Loucy (cell line): ENCODE results near the gene RNF41.

Experiments
- H2AFZ ChIP-seq: fragments of 200-600 bp; sonication (generic); 2 replicates; pipeline ENCODE4 v1.6.0; 2016; ENCODE audit warnings: antibody characterized with exemption, mild to moderate bottlenecking, low read length, moderate library complexity
- H3F3A ChIP-seq: fragments of 200-600 bp; 2 replicates; pipeline ENCODE4 v1.6.0; 2016; ENCODE audit warnings: antibody characterized with exemption, low read depth, mild to moderate bottlenecking
- H3K27me3 ChIP-seq: fragments of 200-600 bp; sonication (generic); 2 replicates; pipeline ENCODE4 v1.6.1; 2014; ENCODE audit warnings: low read length, mild to moderate bottlenecking; ENCODE audit not compliant: insufficient read depth, poor library complexity, severe bottlenecking
- H3K36me3 ChIP-seq: fragments of 200-600 bp; sonication (generic); 2 replicates; pipeline ENCODE4 v1.6.1; 2016; ENCODE audit warnings: low read length; ENCODE audit not compliant: insufficient read depth
- H3K4me1 ChIP-seq: fragments of 200-600 bp; sonication (generic); 2 replicates; pipeline ENCODE4 v1.5.1; 2014; ENCODE audit warnings: low read length, mild to moderate bottlenecking; ENCODE audit not compliant: insufficient read depth, poor library complexity, severe bottlenecking
- H3K4me2 ChIP-seq: fragments of 200-600 bp; sonication (generic); 2 replicates; pipeline ENCODE4 v1.6.0; 2014; ENCODE audit warnings: antibody characterized with exemption, low read length, low read depth, mild to moderate bottlenecking; ENCODE audit not compliant: poor library complexity, severe bottlenecking
- H3K4me3 ChIP-seq: fragments of 200-600 bp; sonication (generic); 2 replicates; pipeline ENCODE4 v1.5.1; 2014; ENCODE audit warnings: low read length, mild to moderate bottlenecking, mixed read lengths; ENCODE audit not compliant: poor library complexity, severe bottlenecking
- H3K79me2 ChIP-seq: fragments of 200-600 bp; sonication (generic); 2 replicates; pipeline ENCODE4 v1.6.1; 2014; ENCODE audit warnings: low read length; ENCODE audit not compliant: insufficient read depth
- H3K9ac ChIP-seq: fragments of 200-600 bp; sonication (generic); 2 replicates; pipeline ENCODE4 v1.6.0; 2014; ENCODE audit warnings: mild to moderate bottlenecking, low read depth, low read length, moderate library complexity; ENCODE audit not compliant: poor library complexity, severe bottlenecking
- H3K9me2 ChIP-seq: fragments of 200-600 bp; sonication (generic); replicated peaks from 2 replicates; pipeline ENCODE4 v1.6.1; 2016; ENCODE audit warnings: low read depth, low read length, mixed read lengths
- H3K9me3 ChIP-seq: fragments of 200-600 bp; sonication (generic); 2 replicates; pipeline ENCODE4 v1.6.1; 2014; ENCODE audit warnings: mild to moderate bottlenecking, antibody characterized with exemption, low read length, low read depth; ENCODE audit not compliant: insufficient read depth
- H4K20me1 ChIP-seq: fragments of 200-600 bp; sonication (generic); 2 replicates; pipeline ENCODE4 v1.6.0; 2014; ENCODE audit warnings: antibody characterized with exemption, low read length, mild to moderate bottlenecking; ENCODE audit not compliant: insufficient read depth, poor library complexity, severe bottlenecking
- CTCF ChIP-seq: fragments of 200-600 bp; sonication (generic); conservative IDR thresholded peaks from 2 replicates; pipeline ENCODE4 v1.5.1; 2014; ENCODE audit warnings: mild to moderate bottlenecking, antibody characterized with exemption, low read length
- EZH2phosphoT487 ChIP-seq: fragments of 200-600 bp; IDR thresholded peaks from 2 replicates; pipeline ENCODE4 v1.6.1; 2018; ENCODE audit warnings: antibody characterized with exemption, mild to moderate bottlenecking, moderate library complexity, borderline replicate concordance

RNF41 gene

GRCh38 chr12:56186957-56187356, 34.8 kb downstream of the RNF41 start:
- H3K4me2 ChIP-seq: peak overlapping the region; percentile 92
- H3K9me3 ChIP-seq: no peaks in the 10 kb centered on the region
- H4K20me1 ChIP-seq: peaks cover 30% of the 10 kb centered on the region
- H3K4me3 ChIP-seq: peak overlapping the region; percentile 96
- no peak for TF ChIP-seq CTCF
- TF ChIP-seq EZH2phosphoT487: no peak
- H3K9me2 ChIP-seq: no peaks in the 10 kb centered on the region
- peak overlapping the region; percentile 95 for H3K9ac ChIP-seq
- no peaks in the 10 kb centered on the region for H3F3A ChIP-seq
- H3K4me1 ChIP-seq: peaks cover 25% of the 10 kb centered on the region
- H3K27me3 ChIP-seq: no peaks in the 10 kb centered on the region
- H2AFZ ChIP-seq: no peak overlapping the region
- peaks cover 59% of the 10 kb centered on the region for H3K79me2 ChIP-seq
- H3K36me3 ChIP-seq: peaks cover 35% of the 10 kb centered on the region

- Histone ChIP-seq H3K4me2 (no peak overlapping the region), H3K9me2 (no peaks in the 10 kb centered on the region), H3K27me3 (no peaks in the 10 kb centered on the region), H3K79me2 (peaks cover 5% of the 10 kb centered on the region; the same call in 1 of the 2 replicates), H3K36me3 (peaks cover 77% of the 10 kb centered on the region), H3K9me3 (no peaks in the 10 kb centered on the region), H3K4me3 (no peak overlapping the region), H3F3A (no peaks in the 10 kb centered on the region), H4K20me1 (no peaks in the 10 kb centered on the region), H3K4me1 (no peaks in the 10 kb centered on the region), H2AFZ (no peak overlapping the region), H3K9ac (no peak overlapping the region)
- TF ChIP-seq EZH2phosphoT487: no peak
- no peak for TF ChIP-seq CTCF
These were observed 43.4 kb downstream of the RNF41 start for GRCh38 chr12:56178347-56178746.

- Histone ChIP-seq H3K79me2 (no peaks in the 10 kb centered on the region), H4K20me1 (no peaks in the 10 kb centered on the region), H3K4me3 (no peak overlapping the region), H3K9me2 (no peaks in the 10 kb centered on the region), H3K4me1 (no peaks in the 10 kb centered on the region), H2AFZ (no peak overlapping the region), H3K36me3 (peaks cover 79% of the 10 kb centered on the region; the same call in 1 of the 2 replicates), H3K9ac (no peak overlapping the region), H3K4me2 (no peak overlapping the region), H3F3A (no peaks in the 10 kb centered on the region), H3K9me3 (no peaks in the 10 kb centered on the region), H3K27me3 (no peaks in the 10 kb centered on the region)
- TF ChIP-seq EZH2phosphoT487 (no peak), CTCF (no peak)
These were observed 48.9 kb downstream of the RNF41 start for GRCh38 chr12:56172839-56173238.
